WTC11 (cell line): ENCODE data around the gene ECHS1. TPM values are rescaled to one million over a fixed set of nuclear protein-coding genes. Genes with fewer than 3 reads are reported as not detected.

Experiments used
- ATAC-seq: fragments of 200-7000 bp; cut with Tn5 transposase; 2 replicates; pipeline ENCODE4 v1.10.0; 2021; ENCODE audit warnings: mild to moderate bottlenecking, moderate library complexity
- CTCF ChIA-PET: fragments of 300-600 bp; sonication (Branson Sonifier 250); formaldehyde crosslinking; loops from one replicate; lab custom pipeline; 2021; ENCODE audit warnings: antibody characterized with exemption; lab: Charles Lee
- POLR2A ChIA-PET: fragments of 350-600 bp; sonication (Branson Sonifier 250); formaldehyde crosslinking; loops from one replicate; lab custom pipeline; 2021; ENCODE audit warnings: antibody characterized with exemption; lab: Charles Lee
- DNase-seq: peaks from one replicate; pipeline ENCODE4 v3.0.0; 2021; ENCODE audit warnings: low spot score
- H3K27ac Mint-ChIP-seq: 2 replicates; pipeline ENCODE4 v1.8.0; 2021; ENCODE audit warnings: mixed read lengths
- H3K27me3 Mint-ChIP-seq: 2 replicates; pipeline ENCODE4 v1.8.0; 2021; ENCODE audit warnings: low read depth, mild to moderate bottlenecking, moderate library complexity, mixed read lengths
- H3K36me3 Mint-ChIP-seq: 2 replicates; pipeline ENCODE4 v1.8.0; 2021; ENCODE audit warnings: mixed read lengths
- H3K4me1 Mint-ChIP-seq: 2 replicates; pipeline ENCODE4 v1.8.0; 2022; ENCODE audit warnings: mixed read lengths
- H3K4me3 Mint-ChIP-seq: 2 replicates; pipeline ENCODE4 v1.8.0; 2021; ENCODE audit warnings: mild to moderate bottlenecking, moderate library complexity, mixed read lengths
- H3K9me3 Mint-ChIP-seq: 2 replicates; pipeline ENCODE4 v1.8.0; 2021; ENCODE audit warnings: mixed read lengths
- ATF1 ChIP-seq: sonication (generic); formaldehyde crosslinking; IDR thresholded peaks from 2 replicates; pipeline ENCODE4 v1.8.1; 2023; ENCODE audit warnings: mild to moderate bottlenecking, moderate library complexity, missing genetic modification reagents
- CREB1 ChIP-seq: sonication (generic); formaldehyde crosslinking; IDR thresholded peaks from 2 replicates; pipeline ENCODE4 v1.8.0; 2023; ENCODE audit warnings: mild to moderate bottlenecking, missing genetic modification reagents
- ELF4 ChIP-seq: sonication (generic); formaldehyde crosslinking; IDR thresholded peaks from 2 replicates; pipeline ENCODE4 v1.8.1; 2022; ENCODE audit warnings: low read depth, mild to moderate bottlenecking, moderate library complexity, missing genetic modification reagents
- GTF2I ChIP-seq: fragments of 250-450 bp; sonication (Bioruptor Pico); conservative IDR thresholded peaks from 2 replicates; pipeline ENCODE4 v1.4.0; 2021; ENCODE audit warnings: mild to moderate bottlenecking
- KAT7 ChIP-seq: sonication (generic); formaldehyde crosslinking; IDR thresholded peaks from 2 replicates; pipeline ENCODE4 v1.8.1; 2023; ENCODE audit warnings: missing genetic modification reagents, mild to moderate bottlenecking, borderline replicate concordance
- MXD4 ChIP-seq: fragments of 250-450 bp; sonication (Bioruptor Pico); IDR thresholded peaks from 2 replicates; pipeline ENCODE4 v1.8.0; 2021; ENCODE audit warnings: mild to moderate bottlenecking, moderate library complexity, borderline replicate concordance
- NR1H2 ChIP-seq: sonication (generic); formaldehyde crosslinking; IDR thresholded peaks from 2 replicates; pipeline ENCODE4 v1.9.0; 2021; ENCODE audit warnings: mild to moderate bottlenecking, moderate library complexity, missing genetic modification reagents
- OVOL2 ChIP-seq: fragments of 250-450 bp; sonication (Bioruptor Pico); IDR thresholded peaks from 2 replicates; pipeline ENCODE4 v1.9.0; 2021; ENCODE audit warnings: mild to moderate bottlenecking, borderline replicate concordance
- PRRX2 ChIP-seq: fragments of 250-450 bp; sonication (Bioruptor Pico); IDR thresholded peaks from 2 replicates; pipeline ENCODE4 v1.8.0; 2021; ENCODE audit warnings: mild to moderate bottlenecking
- RORB ChIP-seq: fragments of 250-450 bp; sonication (Bioruptor Pico); IDR thresholded peaks from 2 replicates; pipeline ENCODE4 v1.9.0; 2021; ENCODE audit warnings: mild to moderate bottlenecking
- SOX15 ChIP-seq: fragments of 250-450 bp; sonication (Bioruptor Pico); IDR thresholded peaks from 2 replicates; pipeline ENCODE4 v1.9.0; 2021; ENCODE audit warnings: mild to moderate bottlenecking
- ZNF232 ChIP-seq: sonication (generic); formaldehyde crosslinking; IDR thresholded peaks from 2 replicates; pipeline ENCODE4 v1.8.0; 2022; ENCODE audit warnings: mild to moderate bottlenecking, missing genetic modification reagents
- ZNF396 ChIP-seq: fragments of 250-450 bp; sonication (Bioruptor Pico); IDR thresholded peaks from 2 replicates; pipeline ENCODE4 v1.8.0; 2021; ENCODE audit warnings: mild to moderate bottlenecking, moderate library complexity, borderline replicate concordance
- ZNF416 ChIP-seq: fragments of 250-450 bp; sonication (Bioruptor Pico); IDR thresholded peaks from 2 replicates; pipeline ENCODE4 v1.9.0; 2021; ENCODE audit warnings: mild to moderate bottlenecking, inconsistent platforms
- total RNA-seq: library from RNA; stranded (reverse); gene quantifications from 3 replicates; pipeline ENCODE4 v1.2.3, GENCODE V29; 2021
- TF ChIP-seq, protein P1 (sequence below): sonication (generic); formaldehyde crosslinking; IDR thresholded peaks from 2 replicates; pipeline ENCODE4 v1.8.0; 2023; ENCODE audit warnings: mild to moderate bottlenecking, missing genetic modification reagents
- TF ChIP-seq, protein P2 (sequence below): sonication (generic); formaldehyde crosslinking; IDR thresholded peaks from 2 replicates; pipeline ENCODE4 v1.8.1; 2023; ENCODE audit warnings: mild to moderate bottlenecking, missing genetic modification reagents
- TF ChIP-seq, protein P3 (sequence below): fragments of 250-450 bp; sonication (Bioruptor Pico); IDR thresholded peaks from 2 replicates; pipeline ENCODE4 v1.9.0; 2021; ENCODE audit warnings: mild to moderate bottlenecking
- TF ChIP-seq, protein P4 (sequence below): sonication (generic); formaldehyde crosslinking; IDR thresholded peaks from 2 replicates; pipeline ENCODE4 v1.8.1; 2022; ENCODE audit warnings: mild to moderate bottlenecking, missing genetic modification reagents, moderate library complexity, borderline replicate concordance
- TF ChIP-seq, protein P5 (sequence below): fragments of 250-450 bp; sonication (Bioruptor Pico); IDR thresholded peaks from 2 replicates; pipeline ENCODE4 v1.9.0; 2021; ENCODE audit warnings: mild to moderate bottlenecking
- TF ChIP-seq, protein P6 (sequence below): sonication (generic); formaldehyde crosslinking; IDR thresholded peaks from 2 replicates; pipeline ENCODE4 v1.8.0; 2023; ENCODE audit warnings: missing genetic modification reagents, mild to moderate bottlenecking, borderline replicate concordance

The ECHS1 gene
- total RNA-seq, 1 experiment from 2014 or later = 84.1 TPM

DNA sequence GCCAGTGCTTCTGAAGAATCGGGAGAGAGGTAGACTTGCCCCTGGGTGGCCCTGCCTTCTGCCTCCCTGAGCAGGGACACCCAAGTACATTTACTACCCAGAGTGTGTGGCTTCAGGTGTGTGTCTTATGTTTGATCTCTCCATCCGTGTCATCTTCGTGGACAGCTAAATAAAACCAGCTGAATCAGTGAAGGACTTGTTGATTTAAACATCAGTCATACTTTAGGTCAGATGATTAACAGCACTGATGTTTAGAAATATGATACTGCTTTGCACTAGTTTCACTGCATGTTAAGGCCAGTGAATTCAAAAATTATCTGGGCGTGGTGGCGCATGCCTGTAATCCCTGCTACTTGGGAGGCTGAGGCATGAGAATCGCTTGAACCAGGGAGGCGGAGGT is 24.8 kb upstream of the ECHS1 start:
- H3K27me3 Mint-ChIP-seq = no peaks in the 10 kb centered on the region
- H3K4me1 Mint-ChIP-seq = peaks cover 11% of the 10 kb centered on the region
- DNase-seq (no peak), ATAC-seq (no peak)
- no peak overlapping the region for H3K4me3 Mint-ChIP-seq
- H3K36me3 Mint-ChIP-seq = peaks cover 57% of the 10 kb centered on the region
- CTCF ChIA-PET = no interaction called here
- TF ChIP-seq PRRX2 (CRISPR knock-in tag) (no peak), RORB (CRISPR knock-in tag) (no peak), ZNF232 (CRISPR knock-in tag) (no peak), ZNF396 (CRISPR knock-in tag) (no peak), CREB1 (CRISPR knock-in tag) (no peak), NR1H2 (CRISPR knock-in tag) (no peak), MXD4 (CRISPR knock-in tag) (no peak), SOX15 (no peak), ZNF416 (no peak), OVOL2 (no peak), ATF1 (CRISPR knock-in tag) (no peak), ELF4 (no peak), GTF2I (CRISPR knock-in tag) (no peak), KAT7 (CRISPR knock-in tag) (no peak)
- TF ChIP-seq, protein P1, sequence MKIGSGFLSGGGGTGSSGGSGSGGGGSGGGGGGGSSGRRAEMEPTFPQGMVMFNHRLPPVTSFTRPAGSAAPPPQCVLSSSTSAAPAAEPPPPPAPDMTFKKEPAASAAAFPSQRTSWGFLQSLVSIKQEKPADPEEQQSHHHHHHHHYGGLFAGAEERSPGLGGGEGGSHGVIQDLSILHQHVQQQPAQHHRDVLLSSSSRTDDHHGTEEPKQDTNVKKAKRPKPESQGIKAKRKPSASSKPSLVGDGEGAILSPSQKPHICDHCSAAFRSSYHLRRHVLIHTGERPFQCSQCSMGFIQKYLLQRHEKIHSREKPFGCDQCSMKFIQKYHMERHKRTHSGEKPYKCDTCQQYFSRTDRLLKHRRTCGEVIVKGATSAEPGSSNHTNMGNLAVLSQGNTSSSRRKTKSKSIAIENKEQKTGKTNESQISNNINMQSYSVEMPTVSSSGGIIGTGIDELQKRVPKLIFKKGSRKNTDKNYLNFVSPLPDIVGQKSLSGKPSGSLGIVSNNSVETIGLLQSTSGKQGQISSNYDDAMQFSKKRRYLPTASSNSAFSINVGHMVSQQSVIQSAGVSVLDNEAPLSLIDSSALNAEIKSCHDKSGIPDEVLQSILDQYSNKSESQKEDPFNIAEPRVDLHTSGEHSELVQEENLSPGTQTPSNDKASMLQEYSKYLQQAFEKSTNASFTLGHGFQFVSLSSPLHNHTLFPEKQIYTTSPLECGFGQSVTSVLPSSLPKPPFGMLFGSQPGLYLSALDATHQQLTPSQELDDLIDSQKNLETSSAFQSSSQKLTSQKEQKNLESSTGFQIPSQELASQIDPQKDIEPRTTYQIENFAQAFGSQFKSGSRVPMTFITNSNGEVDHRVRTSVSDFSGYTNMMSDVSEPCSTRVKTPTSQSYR = no peak
- TF ChIP-seq, protein P2, sequence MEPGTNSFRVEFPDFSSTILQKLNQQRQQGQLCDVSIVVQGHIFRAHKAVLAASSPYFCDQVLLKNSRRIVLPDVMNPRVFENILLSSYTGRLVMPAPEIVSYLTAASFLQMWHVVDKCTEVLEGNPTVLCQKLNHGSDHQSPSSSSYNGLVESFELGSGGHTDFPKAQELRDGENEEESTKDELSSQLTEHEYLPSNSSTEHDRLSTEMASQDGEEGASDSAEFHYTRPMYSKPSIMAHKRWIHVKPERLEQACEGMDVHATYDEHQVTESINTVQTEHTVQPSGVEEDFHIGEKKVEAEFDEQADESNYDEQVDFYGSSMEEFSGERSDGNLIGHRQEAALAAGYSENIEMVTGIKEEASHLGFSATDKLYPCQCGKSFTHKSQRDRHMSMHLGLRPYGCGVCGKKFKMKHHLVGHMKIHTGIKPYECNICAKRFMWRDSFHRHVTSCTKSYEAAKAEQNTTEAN (CRISPR knock-in tag) = no peak
- TF ChIP-seq, protein P3, sequence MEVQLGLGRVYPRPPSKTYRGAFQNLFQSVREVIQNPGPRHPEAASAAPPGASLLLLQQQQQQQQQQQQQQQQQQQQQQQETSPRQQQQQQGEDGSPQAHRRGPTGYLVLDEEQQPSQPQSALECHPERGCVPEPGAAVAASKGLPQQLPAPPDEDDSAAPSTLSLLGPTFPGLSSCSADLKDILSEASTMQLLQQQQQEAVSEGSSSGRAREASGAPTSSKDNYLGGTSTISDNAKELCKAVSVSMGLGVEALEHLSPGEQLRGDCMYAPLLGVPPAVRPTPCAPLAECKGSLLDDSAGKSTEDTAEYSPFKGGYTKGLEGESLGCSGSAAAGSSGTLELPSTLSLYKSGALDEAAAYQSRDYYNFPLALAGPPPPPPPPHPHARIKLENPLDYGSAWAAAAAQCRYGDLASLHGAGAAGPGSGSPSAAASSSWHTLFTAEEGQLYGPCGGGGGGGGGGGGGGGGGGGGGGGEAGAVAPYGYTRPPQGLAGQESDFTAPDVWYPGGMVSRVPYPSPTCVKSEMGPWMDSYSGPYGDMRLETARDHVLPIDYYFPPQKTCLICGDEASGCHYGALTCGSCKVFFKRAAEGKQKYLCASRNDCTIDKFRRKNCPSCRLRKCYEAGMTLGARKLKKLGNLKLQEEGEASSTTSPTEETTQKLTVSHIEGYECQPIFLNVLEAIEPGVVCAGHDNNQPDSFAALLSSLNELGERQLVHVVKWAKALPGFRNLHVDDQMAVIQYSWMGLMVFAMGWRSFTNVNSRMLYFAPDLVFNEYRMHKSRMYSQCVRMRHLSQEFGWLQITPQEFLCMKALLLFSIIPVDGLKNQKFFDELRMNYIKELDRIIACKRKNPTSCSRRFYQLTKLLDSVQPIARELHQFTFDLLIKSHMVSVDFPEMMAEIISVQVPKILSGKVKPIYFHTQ (CRISPR knock-in tag) = no peak
- TF ChIP-seq, protein P4, sequence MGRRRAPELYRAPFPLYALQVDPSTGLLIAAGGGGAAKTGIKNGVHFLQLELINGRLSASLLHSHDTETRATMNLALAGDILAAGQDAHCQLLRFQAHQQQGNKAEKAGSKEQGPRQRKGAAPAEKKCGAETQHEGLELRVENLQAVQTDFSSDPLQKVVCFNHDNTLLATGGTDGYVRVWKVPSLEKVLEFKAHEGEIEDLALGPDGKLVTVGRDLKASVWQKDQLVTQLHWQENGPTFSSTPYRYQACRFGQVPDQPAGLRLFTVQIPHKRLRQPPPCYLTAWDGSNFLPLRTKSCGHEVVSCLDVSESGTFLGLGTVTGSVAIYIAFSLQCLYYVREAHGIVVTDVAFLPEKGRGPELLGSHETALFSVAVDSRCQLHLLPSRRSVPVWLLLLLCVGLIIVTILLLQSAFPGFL = no peak
- TF ChIP-seq, protein P5, sequence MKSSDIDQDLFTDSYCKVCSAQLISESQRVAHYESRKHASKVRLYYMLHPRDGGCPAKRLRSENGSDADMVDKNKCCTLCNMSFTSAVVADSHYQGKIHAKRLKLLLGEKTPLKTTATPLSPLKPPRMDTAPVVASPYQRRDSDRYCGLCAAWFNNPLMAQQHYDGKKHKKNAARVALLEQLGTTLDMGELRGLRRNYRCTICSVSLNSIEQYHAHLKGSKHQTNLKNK (CRISPR knock-in tag) = no peak
- TF ChIP-seq, protein P6, sequence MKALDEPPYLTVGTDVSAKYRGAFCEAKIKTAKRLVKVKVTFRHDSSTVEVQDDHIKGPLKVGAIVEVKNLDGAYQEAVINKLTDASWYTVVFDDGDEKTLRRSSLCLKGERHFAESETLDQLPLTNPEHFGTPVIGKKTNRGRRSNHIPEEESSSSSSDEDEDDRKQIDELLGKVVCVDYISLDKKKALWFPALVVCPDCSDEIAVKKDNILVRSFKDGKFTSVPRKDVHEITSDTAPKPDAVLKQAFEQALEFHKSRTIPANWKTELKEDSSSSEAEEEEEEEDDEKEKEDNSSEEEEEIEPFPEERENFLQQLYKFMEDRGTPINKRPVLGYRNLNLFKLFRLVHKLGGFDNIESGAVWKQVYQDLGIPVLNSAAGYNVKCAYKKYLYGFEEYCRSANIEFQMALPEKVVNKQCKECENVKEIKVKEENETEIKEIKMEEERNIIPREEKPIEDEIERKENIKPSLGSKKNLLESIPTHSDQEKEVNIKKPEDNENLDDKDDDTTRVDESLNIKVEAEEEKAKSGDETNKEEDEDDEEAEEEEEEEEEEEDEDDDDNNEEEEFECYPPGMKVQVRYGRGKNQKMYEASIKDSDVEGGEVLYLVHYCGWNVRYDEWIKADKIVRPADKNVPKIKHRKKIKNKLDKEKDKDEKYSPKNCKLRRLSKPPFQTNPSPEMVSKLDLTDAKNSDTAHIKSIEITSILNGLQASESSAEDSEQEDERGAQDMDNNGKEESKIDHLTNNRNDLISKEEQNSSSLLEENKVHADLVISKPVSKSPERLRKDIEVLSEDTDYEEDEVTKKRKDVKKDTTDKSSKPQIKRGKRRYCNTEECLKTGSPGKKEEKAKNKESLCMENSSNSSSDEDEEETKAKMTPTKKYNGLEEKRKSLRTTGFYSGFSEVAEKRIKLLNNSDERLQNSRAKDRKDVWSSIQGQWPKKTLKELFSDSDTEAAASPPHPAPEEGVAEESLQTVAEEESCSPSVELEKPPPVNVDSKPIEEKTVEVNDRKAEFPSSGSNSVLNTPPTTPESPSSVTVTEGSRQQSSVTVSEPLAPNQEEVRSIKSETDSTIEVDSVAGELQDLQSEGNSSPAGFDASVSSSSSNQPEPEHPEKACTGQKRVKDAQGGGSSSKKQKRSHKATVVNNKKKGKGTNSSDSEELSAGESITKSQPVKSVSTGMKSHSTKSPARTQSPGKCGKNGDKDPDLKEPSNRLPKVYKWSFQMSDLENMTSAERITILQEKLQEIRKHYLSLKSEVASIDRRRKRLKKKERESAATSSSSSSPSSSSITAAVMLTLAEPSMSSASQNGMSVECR (CRISPR knock-in tag) = no peak
- peak overlapping the region; percentile 38 for H3K27ac Mint-ChIP-seq
- POLR2A ChIA-PET = no interaction called here
- H3K9me3 Mint-ChIP-seq = no peaks in the 10 kb centered on the region
